ENCODE results near the gene VSIG10L.
A peak's percentile ranks its signal among the peaks of the same experiment; 100 is the strongest.

Gene VSIG10L

DNA sequence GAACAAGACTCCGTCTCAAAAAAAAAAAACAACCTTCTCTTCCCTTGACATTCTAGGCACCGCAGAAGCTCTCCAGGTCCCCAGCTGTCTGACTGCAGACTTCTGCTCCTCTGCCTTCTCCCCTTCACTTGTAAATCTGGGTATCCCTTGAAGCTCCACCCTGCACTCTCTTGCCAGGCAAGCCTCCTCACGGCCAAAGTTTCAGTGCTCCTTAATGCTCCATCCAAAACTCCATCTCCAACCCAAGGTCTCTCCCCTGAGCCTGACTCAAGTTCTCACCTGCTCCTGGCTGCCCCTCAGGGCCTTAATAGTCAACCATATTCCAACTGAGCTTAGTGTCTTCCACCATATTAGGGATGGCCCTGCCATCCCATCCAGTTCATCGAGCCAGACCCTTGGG lies 28.3 kb upstream of the VSIG10L start:
- DNase-seq (ENCODE audit: low read depth in 2 of 2): no peak
- H3K4me3 ChIP-seq (replicated peaks in 1 of 2; ENCODE audit: low read depth in 2 of 2, low read length in 2 of 2): no peak overlapping the region
- TF ChIP-seq, protein P1, sequence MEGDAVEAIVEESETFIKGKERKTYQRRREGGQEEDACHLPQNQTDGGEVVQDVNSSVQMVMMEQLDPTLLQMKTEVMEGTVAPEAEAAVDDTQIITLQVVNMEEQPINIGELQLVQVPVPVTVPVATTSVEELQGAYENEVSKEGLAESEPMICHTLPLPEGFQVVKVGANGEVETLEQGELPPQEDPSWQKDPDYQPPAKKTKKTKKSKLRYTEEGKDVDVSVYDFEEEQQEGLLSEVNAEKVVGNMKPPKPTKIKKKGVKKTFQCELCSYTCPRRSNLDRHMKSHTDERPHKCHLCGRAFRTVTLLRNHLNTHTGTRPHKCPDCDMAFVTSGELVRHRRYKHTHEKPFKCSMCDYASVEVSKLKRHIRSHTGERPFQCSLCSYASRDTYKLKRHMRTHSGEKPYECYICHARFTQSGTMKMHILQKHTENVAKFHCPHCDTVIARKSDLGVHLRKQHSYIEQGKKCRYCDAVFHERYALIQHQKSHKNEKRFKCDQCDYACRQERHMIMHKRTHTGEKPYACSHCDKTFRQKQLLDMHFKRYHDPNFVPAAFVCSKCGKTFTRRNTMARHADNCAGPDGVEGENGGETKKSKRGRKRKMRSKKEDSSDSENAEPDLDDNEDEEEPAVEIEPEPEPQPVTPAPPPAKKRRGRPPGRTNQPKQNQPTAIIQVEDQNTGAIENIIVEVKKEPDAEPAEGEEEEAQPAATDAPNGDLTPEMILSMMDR (IDR thresholded peaks at IDR 0.05; ENCODE audit: low read depth, low read length): no peak

DNA sequence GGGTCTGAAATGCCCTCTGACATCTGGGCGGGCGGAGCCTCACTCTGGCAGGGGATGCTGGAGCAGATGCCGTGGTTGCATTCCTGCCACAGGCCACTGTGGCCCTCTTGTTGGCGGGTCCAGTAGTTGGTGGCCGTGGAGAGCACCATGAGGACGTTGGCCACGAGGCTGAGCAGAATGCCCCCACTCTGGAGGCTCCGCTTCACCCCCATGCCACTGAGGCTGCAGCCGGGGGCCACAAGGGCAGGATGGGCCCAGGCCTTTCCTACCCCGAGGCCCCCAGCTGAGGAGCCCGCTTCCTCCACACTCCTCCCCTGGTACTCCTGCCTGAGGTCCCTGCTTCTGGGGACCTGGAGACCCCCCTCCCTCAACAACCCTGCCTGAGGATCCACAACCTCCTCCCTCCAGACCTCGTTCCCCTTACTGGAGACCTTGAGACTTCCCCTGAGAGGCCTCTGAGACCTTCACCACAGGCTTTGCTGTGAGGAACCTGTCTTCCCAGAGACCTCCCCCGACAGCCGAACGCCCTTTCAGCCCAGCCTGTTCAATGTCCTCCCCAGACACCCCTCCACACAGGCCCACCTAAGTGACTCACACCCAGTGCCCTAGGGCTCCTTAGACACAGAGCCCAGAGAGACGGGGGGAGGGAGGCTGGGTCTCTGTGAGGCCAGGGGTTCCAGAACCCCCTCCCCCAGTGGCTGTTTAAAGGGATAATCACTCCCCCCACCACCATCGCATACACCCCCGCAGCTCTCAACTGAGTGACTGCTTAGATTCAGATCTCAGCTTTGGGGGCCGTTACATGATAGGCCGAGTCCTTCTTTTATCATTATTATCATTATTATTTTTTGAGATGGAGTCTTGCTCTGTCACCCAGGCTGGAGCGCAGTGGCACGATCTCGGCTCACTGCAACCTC lies 26.7 kb upstream of the VSIG10L start, which contains the start of gene CLDND2:
CLDND2 (minus strand) TSS at position 638 of the 917 bp plus-strand sequence; CDS start at position 212, 426 bp downstream.
- H3K4me3 ChIP-seq (replicated peaks in 1 of 2; ENCODE audit: low read depth in 2 of 2, low read length in 2 of 2): peak within 1 kb of the TSS; percentile 58 to 80
- TF ChIP-seq, protein P1 (IDR thresholded peaks at IDR 0.05; ENCODE audit: low read depth, low read length): no peak
- no peak for DNase-seq (ENCODE audit: low read depth in 2 of 2)

DNA sequence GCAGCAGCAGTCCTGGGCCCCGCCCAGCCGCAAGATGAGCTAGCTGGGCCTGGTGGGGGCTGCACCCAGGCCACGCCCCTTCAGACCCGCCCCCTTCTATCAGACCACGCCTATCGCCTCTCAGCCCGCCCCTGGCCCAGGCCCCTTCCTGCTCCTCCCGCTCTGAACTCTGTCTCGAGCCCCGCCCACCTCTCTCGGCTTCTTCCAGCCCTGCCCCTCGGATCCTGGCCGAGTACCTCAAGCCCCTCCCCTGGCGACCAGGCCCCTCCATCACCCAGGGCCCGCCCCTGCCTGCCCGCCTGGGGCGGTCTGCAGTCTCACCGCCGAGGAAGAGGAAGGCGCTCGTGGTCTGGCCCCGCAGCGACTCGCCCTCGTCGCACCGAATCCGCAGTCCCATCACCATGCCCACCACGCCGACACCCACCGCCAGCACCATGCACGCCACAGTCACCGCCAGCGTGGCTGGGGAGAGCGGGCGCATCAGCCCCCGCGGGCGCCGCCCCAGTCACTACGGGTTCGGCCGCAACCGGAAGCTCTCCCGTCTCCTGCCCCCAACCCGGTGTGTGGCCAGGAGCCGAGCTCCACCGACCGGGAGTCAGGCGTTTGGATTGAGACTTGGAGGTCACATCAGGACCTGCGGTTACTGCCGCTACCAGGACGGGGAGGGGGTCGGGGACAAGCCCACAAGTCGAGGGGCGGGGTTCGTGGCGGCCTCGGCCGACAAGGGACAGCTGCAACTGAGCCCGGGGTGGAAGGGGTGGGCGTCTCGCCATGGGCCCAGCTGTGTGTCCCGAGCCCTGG lies 25.8 kb upstream of the VSIG10L start:
- H3K4me3 ChIP-seq (replicated peaks in 1 of 2; ENCODE audit: low read depth in 2 of 2, low read length in 2 of 2): peak overlapping the region; percentile 58 to 80
- DNase-seq (ENCODE audit: low read depth in 2 of 2): peak; percentile 99 to 100
- TF ChIP-seq, protein P1 (IDR thresholded peaks at IDR 0.05; ENCODE audit: low read depth, low read length): no peak

DNA sequence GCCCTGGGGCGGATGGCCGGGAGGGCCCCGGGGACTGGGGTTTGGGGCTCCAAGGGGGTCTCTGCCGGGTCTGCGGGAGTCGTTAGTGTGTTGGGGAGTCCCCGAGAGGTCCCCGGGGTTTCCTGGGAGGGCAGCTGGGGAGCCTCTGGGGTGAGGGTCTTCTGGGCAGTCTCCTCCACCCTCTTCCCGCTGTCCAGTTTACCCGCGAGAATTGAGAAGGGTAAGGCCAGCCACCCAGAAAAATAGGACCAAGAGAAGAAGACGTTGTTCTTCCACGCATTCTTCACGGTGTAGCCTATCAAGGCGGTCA lies 25.3 kb upstream of the VSIG10L start:
- H3K4me3 ChIP-seq (replicated peaks in 1 of 2; ENCODE audit: low read depth in 2 of 2, low read length in 2 of 2): peak overlapping the region; percentile 58 to 80
- DNase-seq (ENCODE audit: low read depth in 2 of 2): no peak
- TF ChIP-seq, protein P1 (IDR thresholded peaks at IDR 0.05; ENCODE audit: low read depth, low read length): no peak

DNA sequence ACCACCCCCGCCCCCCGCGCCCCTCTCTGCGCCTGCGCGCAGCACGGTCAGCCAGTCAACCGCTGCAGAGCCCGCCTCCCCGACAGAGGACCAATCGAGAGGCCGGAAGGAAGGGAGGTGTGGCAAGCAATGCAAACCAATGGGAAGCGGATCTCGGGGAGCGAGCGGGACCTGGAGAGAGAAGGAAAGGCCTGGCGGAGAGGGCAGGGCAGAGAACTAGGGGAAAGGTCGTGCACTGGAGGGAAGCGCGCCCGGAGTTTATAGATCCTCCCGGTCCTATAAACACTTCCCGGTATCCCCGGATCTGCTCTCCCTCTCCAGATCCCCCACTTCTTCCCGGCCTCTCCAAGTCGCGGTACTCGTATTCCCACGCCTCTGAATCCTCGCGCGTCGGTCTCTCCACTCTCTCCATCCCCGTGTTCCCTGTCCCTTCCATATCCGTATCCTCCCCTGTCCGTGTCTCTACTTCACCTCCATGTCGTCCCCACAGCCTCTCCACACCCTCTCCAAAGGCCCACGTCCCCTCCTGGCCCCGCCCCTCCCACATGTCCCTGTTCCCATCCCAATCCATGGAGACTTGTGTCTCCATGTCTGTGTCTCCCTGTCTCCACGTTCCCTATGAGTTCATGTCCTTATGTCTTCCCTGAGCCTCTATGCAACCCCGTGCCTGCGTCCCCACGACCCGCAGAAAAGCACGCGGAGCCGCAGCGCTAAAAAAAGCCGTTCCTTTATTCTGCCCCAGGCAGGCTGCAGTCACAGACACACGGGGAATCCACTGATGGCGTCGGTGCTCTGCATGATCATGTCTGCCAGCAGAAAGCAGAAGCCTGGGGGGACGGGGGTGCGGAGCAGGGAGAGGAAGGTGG lies 24.7 kb upstream of the VSIG10L start:
- TF ChIP-seq, protein P1 (IDR thresholded peaks at IDR 0.05; ENCODE audit: low read depth, low read length): no peak
- peak; percentile 98 to 99 for DNase-seq (ENCODE audit: low read depth in 2 of 2)
- peak overlapping the region; percentile 86 to 92 for H3K4me3 ChIP-seq (replicated peaks in 1 of 2; ENCODE audit: low read depth in 2 of 2, low read length in 2 of 2)

DNA sequence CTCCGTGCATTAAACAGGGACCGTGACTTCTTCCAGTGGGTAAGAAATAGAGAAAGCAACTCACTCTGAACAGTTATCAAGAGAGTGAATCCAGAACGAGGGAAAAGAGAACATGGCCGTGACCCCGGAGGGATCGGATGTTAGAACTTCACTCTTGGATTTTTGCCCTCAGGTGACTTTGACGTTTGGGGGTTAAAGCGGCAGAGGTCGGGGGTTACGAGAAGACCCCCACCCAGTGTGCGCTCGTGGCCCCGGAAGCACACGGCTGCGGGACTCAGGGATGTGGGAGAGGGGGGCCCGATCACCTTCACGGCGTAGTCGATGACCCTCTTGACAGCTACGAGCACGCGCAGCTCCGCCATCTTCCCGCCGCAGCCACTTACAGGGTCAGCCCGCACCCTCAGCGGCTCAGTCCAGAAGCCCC lies 24.0 kb upstream of the VSIG10L start, which contains the start of gene ETFB:
ETFB (minus strand) TSS at position 424 of the 424 bp plus-strand sequence; CDS start at position 362, 62 bp downstream.
- TF ChIP-seq, protein P1 (IDR thresholded peaks at IDR 0.05; ENCODE audit: low read depth, low read length): no peak
- DNase-seq (ENCODE audit: low read depth in 2 of 2): no peak
- peak within 1 kb of the TSS; percentile 86 to 92 for H3K4me3 ChIP-seq (replicated peaks in 1 of 2; ENCODE audit: low read depth in 2 of 2, low read length in 2 of 2)
